ENCODE data around the gene ZNF827.
"Not testable (repeated sequence)": the region's sequence is repeated elsewhere in the genome, so short reads cannot be mapped to it uniquely, and the experiment has no call there.

ZNF827 gene

GRCh38 chr4:145866991-145867390 is 71.6 kb downstream of the ZNF827 start:
- DNase-seq (ENCODE audit: low spot score): no peak

- no peak for DNase-seq (ENCODE audit: low spot score)
Measured at GRCh38 chr4:145865274-145865941, 73.2 kb downstream of the ZNF827 start.

- DNase-seq (ENCODE audit: low spot score): no peak
Measured at GRCh38 chr4:145863191-145863590, 75.4 kb downstream of the ZNF827 start.

GRCh38 chr4:145861336-145862318 is 77.0 kb downstream of the ZNF827 start:
- no peak for DNase-seq (ENCODE audit: low spot score)

GRCh38 chr4:145860897-145861296 is 77.7 kb downstream of the ZNF827 start:
- no peak for DNase-seq (ENCODE audit: low spot score)

- DNase-seq (ENCODE audit: low spot score): no peak
Measured at GRCh38 chr4:145860446-145860845, 78.2 kb downstream of the ZNF827 start.

DNA sequence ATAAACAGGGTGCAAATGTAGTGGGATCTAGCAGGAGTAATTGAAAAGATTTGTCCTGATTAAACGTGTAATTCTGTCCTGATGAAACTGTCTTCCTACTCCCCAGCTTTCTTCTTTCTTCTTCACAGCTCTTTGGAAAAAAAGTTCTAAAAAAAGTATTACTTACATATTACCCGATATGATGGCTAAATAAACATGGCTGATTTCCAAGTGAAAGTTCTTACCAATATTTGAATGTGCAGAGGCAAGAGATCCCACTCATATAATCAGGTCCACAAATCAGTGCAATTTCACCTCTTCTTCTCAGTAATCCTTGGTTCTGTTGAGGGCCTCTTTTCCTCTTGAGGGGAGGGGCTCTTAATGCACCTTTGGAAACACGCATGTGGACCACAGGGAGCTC is 78.7 kb downstream of the ZNF827 start:
- DNase-seq (ENCODE audit: low spot score): no peak

DNA sequence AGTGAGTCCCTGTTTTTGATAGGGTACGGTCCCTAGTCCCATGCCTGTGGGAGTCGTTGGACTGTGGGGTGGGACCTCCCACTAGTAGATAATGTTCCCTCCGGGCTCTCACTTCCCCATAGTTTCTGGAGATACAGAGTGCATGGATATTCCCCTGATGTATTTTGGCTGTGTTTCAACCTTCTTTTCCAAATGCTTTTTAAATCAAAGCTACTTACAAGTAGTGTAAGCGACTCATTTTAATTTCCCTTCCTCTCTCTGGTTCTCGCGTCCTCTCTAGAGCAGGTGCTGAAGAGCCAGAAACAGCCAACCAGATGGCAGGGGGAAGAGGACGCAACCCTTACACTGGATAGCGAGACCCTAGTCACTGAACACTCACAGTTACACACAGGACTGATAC is 79.2 kb downstream of the ZNF827 start:
- no peak for DNase-seq (ENCODE audit: low spot score)

GRCh38 chr4:145852256-145852839 is 86.3 kb downstream of the ZNF827 start:
- DNase-seq (ENCODE audit: low spot score): no peak

DNA sequence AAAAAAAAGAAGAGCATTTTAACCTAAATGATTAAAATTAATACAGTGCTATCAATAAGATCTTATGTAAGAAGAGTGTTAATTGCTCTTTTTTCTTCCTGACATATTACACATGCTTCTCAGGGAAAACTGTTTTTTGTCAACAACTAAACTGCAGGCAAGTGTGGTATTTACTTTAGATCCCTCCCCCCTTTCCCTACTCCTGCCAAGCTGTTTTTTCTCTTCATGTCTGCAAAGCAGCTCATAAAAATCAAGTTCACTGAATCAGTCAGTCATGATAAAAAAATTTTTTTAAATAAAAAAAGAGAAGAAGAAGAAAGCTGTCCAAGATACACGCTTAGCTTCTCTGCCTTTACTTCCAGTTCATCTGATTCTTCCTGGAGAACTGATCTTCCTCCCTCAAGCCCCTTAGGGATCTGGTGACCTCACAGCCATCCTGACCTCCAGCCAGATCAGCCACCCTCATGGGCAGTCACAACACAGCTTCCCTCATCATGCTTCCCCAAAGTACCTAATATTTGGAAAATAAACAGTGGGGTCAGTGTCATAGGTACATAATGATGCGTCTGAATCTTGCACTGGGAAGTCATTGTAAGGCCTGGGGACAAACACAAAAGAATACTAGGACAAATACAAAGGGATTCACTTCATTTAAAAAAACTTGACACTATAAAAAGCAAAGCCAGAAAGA is 87.0 kb downstream of the ZNF827 start:
- DNase-seq (ENCODE audit: low spot score): no peak

- DNase-seq (ENCODE audit: low spot score): no peak
Measured at GRCh38 chr4:145847764-145848163, 90.9 kb downstream of the ZNF827 start.

GRCh38 chr4:145845118-145845517 is 93.5 kb downstream of the ZNF827 start:
- no peak for DNase-seq (ENCODE audit: low spot score)

- no peak for DNase-seq (ENCODE audit: low spot score)
Measured at GRCh38 chr4:145843639-145844038, 95.0 kb downstream of the ZNF827 start.

- no peak for DNase-seq (ENCODE audit: low spot score)
Measured at GRCh38 chr4:145843148-145843547, 95.5 kb downstream of the ZNF827 start.

DNA sequence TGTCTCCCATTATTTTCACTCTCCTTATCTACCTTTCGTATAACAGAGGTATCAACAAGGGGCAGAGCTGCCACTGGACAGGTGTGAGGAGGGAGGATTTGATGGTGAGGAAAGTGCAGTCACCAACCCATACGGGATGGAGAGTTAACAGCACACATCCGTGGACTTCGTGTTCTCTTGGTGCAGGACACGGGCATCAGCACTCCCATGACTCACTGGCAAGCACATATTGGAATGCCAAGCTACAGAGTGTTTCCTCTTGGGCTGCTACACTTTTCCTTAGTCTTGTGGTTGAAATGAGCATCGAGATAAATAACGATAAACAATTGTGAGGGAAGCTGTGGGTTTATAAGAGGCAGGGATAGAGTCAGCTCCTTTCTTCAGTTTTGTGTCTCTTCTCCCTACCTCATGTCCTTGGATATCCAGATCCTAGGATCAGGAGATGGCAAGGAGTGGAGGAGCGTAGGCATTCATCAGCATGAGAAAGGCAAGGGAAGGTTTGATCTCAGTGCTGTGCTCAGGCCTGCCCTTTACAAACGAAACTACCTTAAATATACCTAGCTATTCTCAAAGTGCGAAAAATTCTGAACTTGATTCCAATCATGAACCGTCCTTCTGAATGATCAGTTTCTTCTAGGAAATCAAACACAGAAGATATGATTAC is 96.3 kb downstream of the ZNF827 start:
- no peak for DNase-seq (ENCODE audit: low spot score)

DNA sequence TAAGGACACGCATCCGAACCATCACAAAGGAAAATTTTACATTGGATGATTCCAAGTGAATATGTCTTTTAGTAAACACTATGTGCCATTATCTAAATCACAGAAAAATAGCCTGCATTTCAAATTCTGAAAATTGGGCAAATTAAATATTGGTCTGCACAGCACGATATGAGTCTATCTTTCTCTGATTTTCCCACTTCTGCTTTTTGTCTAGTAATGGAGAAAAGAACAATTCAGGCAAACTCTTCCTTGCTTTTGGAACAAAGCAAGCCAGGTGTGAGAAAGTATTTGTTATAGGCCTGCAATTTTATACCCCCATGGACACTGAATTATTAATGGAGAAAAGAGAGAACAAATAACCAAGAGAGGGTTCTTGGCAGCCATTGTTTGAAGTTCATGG is 97.8 kb downstream of the ZNF827 start:
- DNase-seq (ENCODE audit: low spot score): no peak

- DNase-seq (ENCODE audit: low spot score): peak; percentile 46
Measured at GRCh38 chr4:145840162-145840768, 98.4 kb downstream of the ZNF827 start.

DNA sequence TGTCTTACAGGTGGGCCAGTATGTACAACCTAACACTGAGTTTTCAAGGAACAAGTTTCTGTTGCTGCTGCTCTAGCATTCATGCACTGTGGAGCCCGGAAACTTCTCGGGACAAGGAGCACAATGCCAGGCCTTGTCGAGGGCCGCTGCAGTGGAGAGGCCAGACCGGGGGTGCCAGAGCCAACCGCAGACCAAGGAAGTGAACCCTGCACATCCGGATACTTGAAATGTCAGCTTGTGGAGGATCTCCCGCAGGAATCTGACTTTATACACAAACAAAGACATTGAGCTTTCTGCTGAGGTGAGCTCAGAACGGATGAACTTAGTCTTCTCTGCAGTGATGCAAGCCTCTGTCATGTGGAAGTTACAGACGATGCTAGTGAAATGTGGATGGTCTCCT is 99.5 kb downstream of the ZNF827 start:
- no peak for DNase-seq (ENCODE audit: low spot score)

DNA sequence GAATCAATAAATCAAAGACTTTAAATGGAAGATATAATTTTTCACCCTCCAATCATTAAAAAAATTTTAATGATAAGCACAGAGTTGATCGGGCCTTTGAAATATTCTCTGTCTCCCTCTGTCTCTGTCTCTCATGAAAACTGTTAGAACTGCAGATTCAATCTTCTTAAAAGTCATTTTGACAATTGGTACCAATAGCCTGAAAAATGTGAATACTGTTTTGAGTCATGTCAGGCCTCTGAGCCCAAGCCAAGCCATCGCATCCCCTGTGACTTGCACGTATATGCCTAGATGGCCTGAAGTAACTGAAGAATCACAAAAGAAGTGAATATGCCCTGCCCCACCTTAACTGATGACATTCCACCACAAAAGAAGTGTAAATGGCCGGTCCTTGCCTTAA is 106.2 kb downstream of the ZNF827 start:
- not testable (repeated sequence) for DNase-seq (ENCODE audit: low spot score)

DNA sequence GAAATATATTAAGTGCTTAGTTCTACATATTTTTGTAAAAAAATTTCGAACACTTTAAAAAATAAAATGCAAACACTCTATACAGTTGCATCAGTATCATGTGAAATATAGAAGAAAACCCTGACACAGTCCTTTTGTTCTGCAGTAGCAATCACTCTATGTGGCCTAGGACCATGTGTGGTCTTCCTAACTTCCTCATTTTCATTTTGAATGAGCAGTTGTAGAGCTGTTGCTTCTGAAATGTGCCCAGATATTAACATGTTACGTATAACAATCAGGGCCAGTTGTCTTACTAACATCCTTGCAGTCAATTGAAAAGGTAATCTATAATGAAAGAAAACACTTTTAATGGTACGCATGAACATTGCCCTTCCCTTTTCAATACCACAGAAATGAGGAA is 107.9 kb downstream of the ZNF827 start:
- no peak for DNase-seq (ENCODE audit: low spot score)
